ENCODE measurements around the gene C1GALT1.

GRCh38 chr7:7191137-7191536 lies 8.8 kb downstream of the C1GALT1 start:
- no peak for TF ChIP-seq CTCF (IDR thresholded peaks at IDR 0.05)
- TF ChIP-seq, protein P1, sequence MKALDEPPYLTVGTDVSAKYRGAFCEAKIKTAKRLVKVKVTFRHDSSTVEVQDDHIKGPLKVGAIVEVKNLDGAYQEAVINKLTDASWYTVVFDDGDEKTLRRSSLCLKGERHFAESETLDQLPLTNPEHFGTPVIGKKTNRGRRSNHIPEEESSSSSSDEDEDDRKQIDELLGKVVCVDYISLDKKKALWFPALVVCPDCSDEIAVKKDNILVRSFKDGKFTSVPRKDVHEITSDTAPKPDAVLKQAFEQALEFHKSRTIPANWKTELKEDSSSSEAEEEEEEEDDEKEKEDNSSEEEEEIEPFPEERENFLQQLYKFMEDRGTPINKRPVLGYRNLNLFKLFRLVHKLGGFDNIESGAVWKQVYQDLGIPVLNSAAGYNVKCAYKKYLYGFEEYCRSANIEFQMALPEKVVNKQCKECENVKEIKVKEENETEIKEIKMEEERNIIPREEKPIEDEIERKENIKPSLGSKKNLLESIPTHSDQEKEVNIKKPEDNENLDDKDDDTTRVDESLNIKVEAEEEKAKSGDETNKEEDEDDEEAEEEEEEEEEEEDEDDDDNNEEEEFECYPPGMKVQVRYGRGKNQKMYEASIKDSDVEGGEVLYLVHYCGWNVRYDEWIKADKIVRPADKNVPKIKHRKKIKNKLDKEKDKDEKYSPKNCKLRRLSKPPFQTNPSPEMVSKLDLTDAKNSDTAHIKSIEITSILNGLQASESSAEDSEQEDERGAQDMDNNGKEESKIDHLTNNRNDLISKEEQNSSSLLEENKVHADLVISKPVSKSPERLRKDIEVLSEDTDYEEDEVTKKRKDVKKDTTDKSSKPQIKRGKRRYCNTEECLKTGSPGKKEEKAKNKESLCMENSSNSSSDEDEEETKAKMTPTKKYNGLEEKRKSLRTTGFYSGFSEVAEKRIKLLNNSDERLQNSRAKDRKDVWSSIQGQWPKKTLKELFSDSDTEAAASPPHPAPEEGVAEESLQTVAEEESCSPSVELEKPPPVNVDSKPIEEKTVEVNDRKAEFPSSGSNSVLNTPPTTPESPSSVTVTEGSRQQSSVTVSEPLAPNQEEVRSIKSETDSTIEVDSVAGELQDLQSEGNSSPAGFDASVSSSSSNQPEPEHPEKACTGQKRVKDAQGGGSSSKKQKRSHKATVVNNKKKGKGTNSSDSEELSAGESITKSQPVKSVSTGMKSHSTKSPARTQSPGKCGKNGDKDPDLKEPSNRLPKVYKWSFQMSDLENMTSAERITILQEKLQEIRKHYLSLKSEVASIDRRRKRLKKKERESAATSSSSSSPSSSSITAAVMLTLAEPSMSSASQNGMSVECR (CRISPR knock-in tag; IDR thresholded peaks at IDR 0.05; ENCODE audit: borderline replicate concordance): no peak
- no peak for TF ChIP-seq ELF4 (CRISPR knock-in tag; IDR thresholded peaks at IDR 0.05; ENCODE audit: low read depth)
- TF ChIP-seq NR2C2 (CRISPR knock-in tag; IDR thresholded peaks at IDR 0.05): no peak
- TF ChIP-seq ZNF232 (CRISPR knock-in tag; IDR thresholded peaks at IDR 0.05): no peak
- TF ChIP-seq ZBTB21 (CRISPR knock-in tag; IDR thresholded peaks at IDR 0.05; ENCODE audit: borderline replicate concordance): no peak
- no peak for TF ChIP-seq MLX (CRISPR knock-in tag; IDR thresholded peaks at IDR 0.05)
- TF ChIP-seq, protein P2, sequence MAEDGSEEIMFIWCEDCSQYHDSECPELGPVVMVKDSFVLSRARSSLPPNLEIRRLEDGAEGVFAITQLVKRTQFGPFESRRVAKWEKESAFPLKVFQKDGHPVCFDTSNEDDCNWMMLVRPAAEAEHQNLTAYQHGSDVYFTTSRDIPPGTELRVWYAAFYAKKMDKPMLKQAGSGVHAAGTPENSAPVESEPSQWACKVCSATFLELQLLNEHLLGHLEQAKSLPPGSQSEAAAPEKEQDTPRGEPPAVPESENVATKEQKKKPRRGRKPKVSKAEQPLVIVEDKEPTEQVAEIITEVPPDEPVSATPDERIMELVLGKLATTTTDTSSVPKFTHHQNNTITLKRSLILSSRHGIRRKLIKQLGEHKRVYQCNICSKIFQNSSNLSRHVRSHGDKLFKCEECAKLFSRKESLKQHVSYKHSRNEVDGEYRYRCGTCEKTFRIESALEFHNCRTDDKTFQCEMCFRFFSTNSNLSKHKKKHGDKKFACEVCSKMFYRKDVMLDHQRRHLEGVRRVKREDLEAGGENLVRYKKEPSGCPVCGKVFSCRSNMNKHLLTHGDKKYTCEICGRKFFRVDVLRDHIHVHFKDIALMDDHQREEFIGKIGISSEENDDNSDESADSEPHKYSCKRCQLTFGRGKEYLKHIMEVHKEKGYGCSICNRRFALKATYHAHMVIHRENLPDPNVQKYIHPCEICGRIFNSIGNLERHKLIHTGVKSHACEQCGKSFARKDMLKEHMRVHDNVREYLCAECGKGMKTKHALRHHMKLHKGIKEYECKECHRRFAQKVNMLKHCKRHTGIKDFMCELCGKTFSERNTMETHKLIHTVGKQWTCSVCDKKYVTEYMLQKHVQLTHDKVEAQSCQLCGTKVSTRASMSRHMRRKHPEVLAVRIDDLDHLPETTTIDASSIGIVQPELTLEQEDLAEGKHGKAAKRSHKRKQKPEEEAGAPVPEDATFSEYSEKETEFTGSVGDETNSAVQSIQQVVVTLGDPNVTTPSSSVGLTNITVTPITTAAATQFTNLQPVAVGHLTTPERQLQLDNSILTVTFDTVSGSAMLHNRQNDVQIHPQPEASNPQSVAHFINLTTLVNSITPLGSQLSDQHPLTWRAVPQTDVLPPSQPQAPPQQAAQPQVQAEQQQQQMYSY (CRISPR knock-in tag; IDR thresholded peaks at IDR 0.05): no peak
- no peak for TF ChIP-seq USF1 (CRISPR knock-in tag; IDR thresholded peaks at IDR 0.05)
- TF ChIP-seq TP53 (CRISPR knock-in tag; IDR thresholded peaks at IDR 0.05): no peak

All from WTC11 (cell line).